GM12891 (cell line): Measurements from ENCODE around the gene MYO1D. TPM values are rescaled to one million over a fixed set of nuclear protein-coding genes. Genes with fewer than 3 reads are reported as not detected.
A peak's percentile ranks its signal among the peaks of the same experiment; 100 is the strongest.
"Not testable (repeated sequence)": the region's sequence is repeated elsewhere in the genome, so short reads cannot be mapped to it uniquely, and the experiment has no call there.

Experiments used
- DNase-seq: peaks from one replicate; pipeline ENCODE4 v3.0.0; 2011; ENCODE audit warnings: low spot score; ENCODE audit not compliant: insufficient read length
- FAIRE-seq: peaks from 2 replicates; lab custom pipeline; 2011; peaks lifted over from hg19 to GRCh38; lab: Jason Lieb, UNC
- PAX5 ChIP-seq: IDR thresholded peaks from 2 replicates; pipeline ENCODE4 v1.6.1; 2011; ENCODE audit warnings: low read length, moderate library complexity, mild to moderate bottlenecking; ENCODE audit not compliant: insufficient read depth, severe bottlenecking
- POLR2A ChIP-seq: IDR thresholded peaks from 2 replicates; pipeline ENCODE4 v1.6.1; 2011; ENCODE audit warnings: low read depth, low read length, control low read depth
- POLR2AphosphoS5 ChIP-seq: IDR thresholded peaks from 2 replicates; pipeline ENCODE4 v1.6.1; 2011; ENCODE audit warnings: low read depth, low read length, control low read depth
- POU2F2 ChIP-seq: IDR thresholded peaks from 2 replicates; pipeline ENCODE4 v1.6.1; 2011; ENCODE audit warnings: low read depth, mild to moderate bottlenecking, control low read depth, low read length, moderate library complexity
- SPI1 ChIP-seq: IDR thresholded peaks from 2 replicates; pipeline ENCODE4 v1.6.1; 2011; ENCODE audit warnings: low read depth, low read length, control low read depth
- TAF1 ChIP-seq: IDR thresholded peaks from 2 replicates; pipeline ENCODE4 v1.6.1; 2011; ENCODE audit warnings: low read depth, low read length, control low read depth
- polyA plus RNA-seq: library from polyadenylated mRNA; unstranded; fragments of >200 nt; gene quantifications from one replicate; pipeline ENCODE4 v1.2.1, GENCODE V29; 2012; ENCODE audit warnings: low read depth, missing spikeins, inconsistent platforms; ENCODE audit not compliant: missing spikeins

MYO1D gene
- polyA plus RNA-seq: 12.2 TPM

DNA sequence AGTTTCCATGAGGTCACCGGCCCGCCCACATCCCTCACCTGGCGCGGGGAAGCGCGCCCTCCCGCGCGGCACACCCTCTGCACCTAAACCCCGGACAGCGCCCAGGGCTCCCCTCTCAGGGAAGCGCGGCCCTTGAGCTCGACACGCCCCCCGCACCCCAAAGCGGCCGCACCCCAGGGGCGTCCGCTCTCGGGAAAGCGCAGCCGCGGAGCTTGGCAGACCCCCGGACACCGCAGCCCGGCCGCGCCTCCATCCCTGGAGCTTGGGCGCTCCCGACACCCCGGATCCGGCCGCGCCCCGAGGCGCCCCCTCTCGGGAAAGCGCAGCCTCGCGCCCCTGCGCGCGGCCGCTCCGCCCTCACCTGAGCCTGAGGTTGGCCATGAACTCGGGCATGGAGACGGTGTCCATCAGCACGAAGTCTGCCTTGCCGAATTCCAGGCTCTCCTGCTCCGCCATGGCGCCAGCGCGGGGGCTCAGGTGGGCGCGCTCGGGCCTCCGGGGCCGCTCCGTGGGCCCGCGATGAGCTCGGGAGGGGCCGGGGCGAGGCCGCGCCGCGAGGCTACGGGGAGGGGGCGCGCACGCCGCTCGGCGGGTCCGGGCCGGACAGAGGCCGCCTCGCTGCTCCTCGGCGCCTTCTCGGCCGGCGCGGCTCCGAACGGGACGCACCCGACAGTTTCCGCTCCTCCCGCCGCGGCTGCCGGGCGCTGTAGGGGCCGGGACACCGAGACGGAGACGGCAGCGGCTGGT is at the start of gene MYO1D:
TSS of gene MYO1D (minus strand) at position 708 of the 747 bp plus-strand sequence. CDS start at position 456, 252 bp downstream.
- FAIRE-seq (no peak), DNase-seq (peak; percentile 48)
- TF ChIP-seq SPI1 (no peak), POLR2A (no peak)

DNA sequence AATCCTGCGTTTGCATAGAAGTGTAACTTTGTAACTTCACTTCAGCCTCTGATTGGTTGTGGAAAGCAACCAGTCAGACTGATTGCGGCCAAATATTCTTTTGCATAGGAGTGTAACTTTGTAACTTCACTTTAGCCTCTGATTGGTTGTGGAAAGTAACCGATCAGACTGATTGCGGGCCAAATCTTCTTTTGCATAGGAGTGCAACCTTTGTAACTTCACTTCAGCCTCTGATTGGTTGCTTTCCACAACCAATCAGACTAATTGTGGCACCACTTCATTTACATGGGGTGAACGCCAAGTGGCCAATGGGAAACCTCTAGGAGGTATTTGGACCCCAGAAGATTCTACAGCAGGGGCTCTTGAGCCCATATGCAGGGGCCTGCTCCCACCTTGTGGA is 49.3 kb upstream of the MYO1D start:
- no peak for DNase-seq
- TF ChIP-seq POLR2A: no peak
- TF ChIP-seq POLR2AphosphoS5: no peak
- no peak for TF ChIP-seq POU2F2
- FAIRE-seq: no peak

DNA sequence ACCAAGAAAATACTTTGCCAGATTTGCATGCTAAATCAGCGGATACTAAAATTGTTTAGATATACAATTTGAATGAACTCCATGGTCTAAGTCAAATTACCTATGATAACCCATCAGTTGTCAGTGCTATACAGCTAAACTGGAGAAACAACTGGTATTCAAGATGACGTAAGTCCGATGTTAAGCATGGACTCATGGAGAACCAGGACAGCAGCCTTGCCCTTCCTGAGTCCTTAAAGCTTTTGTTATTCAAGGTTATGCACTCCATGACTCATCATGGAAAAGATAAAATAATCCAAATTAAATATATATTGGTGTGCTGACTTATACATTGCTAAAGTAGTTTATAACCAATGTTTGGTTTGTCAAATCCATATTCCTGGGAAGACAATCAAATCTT is 47.0 kb upstream of the MYO1D start:
- FAIRE-seq, DNase-seq: not testable (repeated sequence)

DNA sequence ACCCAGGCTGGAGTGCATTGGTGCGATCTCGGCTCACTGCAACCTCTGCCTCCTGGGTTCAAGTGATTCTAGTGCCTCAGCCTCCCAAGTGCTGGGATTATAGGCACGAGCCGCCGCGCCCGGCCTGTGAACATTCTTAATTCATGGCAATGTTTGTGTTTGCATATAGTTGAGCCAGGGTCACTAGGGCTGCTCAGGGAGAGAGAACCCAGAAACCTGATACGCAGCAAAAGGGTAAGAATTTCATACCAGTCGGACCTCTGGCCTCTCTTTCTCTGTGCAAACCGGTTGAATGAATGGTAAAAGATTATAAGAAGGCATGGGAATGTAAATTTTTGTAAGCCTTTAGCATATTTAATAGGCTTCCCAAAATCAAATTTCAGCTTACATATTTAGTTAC is 44.1 kb upstream of the MYO1D start:
- FAIRE-seq (no peak), DNase-seq (no peak)
- TF ChIP-seq POLR2A (no peak), POU2F2 (no peak), SPI1 (no peak), TAF1 (no peak), PAX5 (no peak), POLR2AphosphoS5 (no peak)

DNA sequence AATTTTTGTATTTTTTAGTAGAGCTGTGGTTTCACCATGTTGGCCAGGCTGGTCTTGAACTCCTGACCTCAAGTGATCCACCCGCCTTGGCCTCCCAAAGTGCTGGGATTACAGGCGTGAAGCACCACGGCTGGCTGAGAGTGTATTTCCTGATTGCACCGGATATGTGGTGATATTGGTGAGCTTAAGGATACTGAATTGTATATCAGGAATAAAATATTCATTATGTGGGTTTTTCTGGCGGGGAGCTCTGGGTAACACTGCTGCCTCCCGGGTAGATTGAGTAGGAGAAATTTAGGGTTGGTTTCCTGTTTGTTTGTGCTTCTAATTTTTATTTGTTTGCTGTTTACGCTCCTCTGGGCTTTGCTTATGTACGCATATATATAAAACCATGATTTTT is 43.4 kb upstream of the MYO1D start:
- FAIRE-seq (no peak), DNase-seq (no peak)
- TF ChIP-seq TAF1: no peak

DNA sequence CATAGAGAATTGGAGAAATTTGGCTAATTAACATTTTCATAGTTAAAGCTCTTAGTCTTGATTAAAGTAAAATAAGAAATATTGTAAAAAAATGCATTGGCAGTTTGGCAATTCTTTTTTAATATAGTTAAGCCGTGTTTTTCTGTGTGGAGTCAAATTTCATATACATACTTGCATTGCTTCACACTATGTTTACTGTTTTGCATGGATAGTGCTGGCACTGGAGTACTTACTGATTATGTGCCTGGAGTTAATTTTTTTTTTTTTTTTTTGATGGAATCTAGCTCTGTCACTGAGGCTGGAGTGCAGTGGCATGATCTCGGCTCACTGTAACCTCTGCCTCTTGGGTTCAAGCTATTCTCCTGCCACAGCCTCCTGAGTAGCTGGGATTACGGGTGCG is 43.0 kb upstream of the MYO1D start:
- FAIRE-seq, DNase-seq: not testable (repeated sequence)

DNA sequence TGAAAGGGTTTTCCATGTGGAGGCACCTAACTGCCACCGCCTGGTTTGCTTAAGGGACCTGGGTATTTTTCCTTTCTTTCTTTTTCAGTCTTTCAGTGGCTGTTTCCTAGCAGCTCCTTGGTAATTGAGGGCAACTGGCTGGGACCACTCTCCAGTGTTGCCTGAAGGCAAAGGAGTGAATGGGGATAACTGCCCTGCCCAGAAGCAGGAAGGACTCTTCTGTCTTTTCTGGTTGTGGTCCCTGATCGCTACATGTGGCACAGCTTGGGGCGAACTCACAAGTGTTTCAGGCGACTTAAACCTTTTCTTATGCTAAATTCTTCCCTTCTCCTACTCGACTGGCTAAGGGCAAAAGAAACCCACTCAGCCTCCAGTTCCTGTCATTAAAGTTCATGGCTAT is 40.9 kb upstream of the MYO1D start:
- no peak for TF ChIP-seq PAX5
- no peak for TF ChIP-seq POU2F2
- no peak for TF ChIP-seq POLR2A
- no peak for TF ChIP-seq SPI1
- no peak for TF ChIP-seq POLR2AphosphoS5
- no peak for TF ChIP-seq TAF1
- no peak for DNase-seq
- no peak for FAIRE-seq

DNA sequence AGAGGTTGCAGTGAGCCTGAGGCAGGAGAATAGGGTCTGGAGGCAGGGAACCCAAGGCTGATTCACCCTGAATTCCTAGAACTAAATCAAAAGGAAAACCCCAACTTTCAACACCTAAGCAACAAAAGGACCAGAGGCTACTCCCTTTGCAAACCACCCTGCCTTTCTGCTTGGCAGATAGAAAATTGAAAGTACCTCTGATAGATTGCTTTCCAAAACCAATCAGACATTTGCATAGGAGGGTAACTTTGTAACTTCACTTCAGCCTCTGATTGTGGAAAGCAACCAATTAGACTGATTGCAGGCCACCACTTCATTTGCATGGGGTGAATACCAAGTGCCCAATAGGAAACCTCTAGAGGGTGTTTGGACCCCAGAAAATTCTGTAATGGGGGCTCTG is 40.2 kb upstream of the MYO1D start:
- TF ChIP-seq POU2F2 (no peak), POLR2A (no peak), POLR2AphosphoS5 (no peak), TAF1 (no peak), SPI1 (no peak), PAX5 (no peak)
- no peak for DNase-seq

DNA sequence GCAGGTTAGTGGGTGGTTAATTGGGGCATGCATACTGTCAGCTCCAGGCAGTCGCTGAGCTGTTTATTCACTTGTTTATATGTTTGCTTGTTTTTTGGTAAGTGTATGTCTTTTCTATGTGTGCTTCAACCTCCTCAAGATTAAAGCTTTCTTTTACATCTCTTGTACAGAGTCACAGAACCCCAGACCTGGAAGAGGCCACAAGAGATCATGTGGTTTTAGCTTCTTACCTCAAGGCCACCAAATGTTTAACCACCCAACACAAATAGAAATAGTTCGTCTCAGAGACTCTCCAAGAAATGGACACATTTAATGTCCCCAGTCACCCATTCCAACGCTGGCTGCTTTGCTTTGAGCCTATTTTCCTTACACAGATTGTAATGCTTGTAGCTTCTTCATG is 39.2 kb upstream of the MYO1D start:
- no peak for TF ChIP-seq POLR2A
- TF ChIP-seq PAX5: no peak
- TF ChIP-seq TAF1: no peak
- no peak for TF ChIP-seq SPI1
- TF ChIP-seq POLR2AphosphoS5: no peak
- no peak for TF ChIP-seq POU2F2
- DNase-seq: no peak
- no peak for FAIRE-seq

More for the DNA sequence above, 40.2 kb upstream of the MYO1D start:
- no peak for FAIRE-seq

DNA sequence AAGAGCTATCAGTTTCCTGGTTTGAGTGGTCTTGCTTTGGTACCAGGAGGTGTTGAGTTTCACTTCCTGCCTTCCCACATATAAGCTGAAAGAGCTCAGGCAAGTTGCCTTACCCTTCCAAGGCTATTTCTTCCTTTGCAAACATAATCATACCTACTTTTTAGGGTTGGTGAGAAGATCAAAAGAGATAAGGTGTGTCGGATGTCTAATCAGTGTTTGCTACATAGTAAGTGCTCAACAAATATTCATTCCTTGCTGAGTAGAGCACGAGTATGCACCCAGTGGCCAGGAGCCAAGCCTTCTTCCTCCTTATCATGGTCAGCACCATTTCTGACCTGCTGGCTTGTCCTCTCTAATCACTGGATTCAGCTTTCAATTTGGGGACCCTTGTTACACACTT is 38.3 kb upstream of the MYO1D start:
- DNase-seq (no peak), FAIRE-seq (peak; percentile 5)
- TF ChIP-seq POU2F2 (no peak), SPI1 (peak; percentile 75), POLR2AphosphoS5 (no peak), POLR2A (no peak), PAX5 (no peak), TAF1 (no peak)

DNA sequence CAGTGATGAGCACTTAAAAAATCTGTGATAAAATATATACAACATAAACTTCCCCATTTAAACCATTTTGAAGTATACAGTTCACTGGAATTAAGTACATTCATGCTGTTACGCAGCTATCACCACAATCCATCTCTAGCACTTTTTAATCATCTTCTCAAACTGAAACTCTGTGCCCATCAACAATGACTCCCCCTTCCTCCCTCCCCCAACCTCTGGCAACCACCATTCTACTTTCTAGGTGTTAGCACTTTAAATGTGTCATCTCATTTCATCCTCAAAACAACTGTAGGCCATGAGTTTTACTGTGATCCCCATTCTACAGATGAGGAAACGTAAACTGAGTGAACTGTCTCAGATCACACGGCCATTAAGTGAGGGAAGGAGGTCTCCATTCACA is 37.3 kb upstream of the MYO1D start:
- FAIRE-seq: no peak
- DNase-seq: no peak
- TF ChIP-seq POLR2AphosphoS5: no peak
- no peak for TF ChIP-seq SPI1
- TF ChIP-seq PAX5: no peak
- no peak for TF ChIP-seq POLR2A
- no peak for TF ChIP-seq POU2F2
- TF ChIP-seq TAF1: no peak

DNA sequence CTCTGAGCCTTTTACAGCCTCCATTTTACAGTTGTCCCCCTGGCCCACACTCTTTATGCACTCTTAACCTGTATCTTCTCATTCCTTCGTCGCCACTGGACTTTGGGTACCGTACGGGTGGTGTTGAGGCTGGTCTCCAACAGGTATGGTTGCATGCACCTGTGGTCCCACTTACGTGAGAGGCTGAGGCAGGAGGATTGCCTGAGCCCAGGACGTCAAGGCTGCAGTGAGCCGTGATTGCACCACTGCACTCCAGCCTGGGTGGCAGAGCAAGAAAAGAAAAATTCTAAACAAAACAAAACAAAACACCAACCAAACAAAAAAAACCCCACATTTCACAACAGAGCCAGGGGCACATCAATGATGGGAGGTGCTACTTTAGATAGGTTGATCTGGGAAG is 36.7 kb upstream of the MYO1D start:
- TF ChIP-seq POLR2AphosphoS5 (no peak), PAX5 (no peak), SPI1 (no peak), POLR2A (no peak), TAF1 (no peak), POU2F2 (no peak)
- DNase-seq (no peak), FAIRE-seq (no peak)
